ENCODE measurements around the gene CD63.

- TF ChIP-seq POLR2AphosphoS5 (IDR thresholded peaks at IDR 0.05; ENCODE audit: low read depth, low read length): no peak
- TF ChIP-seq CTCF (IDR thresholded peaks at IDR 0.05): no peak
- no peak for TF ChIP-seq REST (IDR thresholded peaks at IDR 0.05; ENCODE audit: insufficient read depth in 1 of 2, low read depth in 2 of 2, low read length in 1 of 2)
Measured at GRCh38 chr12:55719371-55719770, 9.4 kb downstream of the CD63 start.
